Activated naive CD4-positive, alpha-beta T cell treated with anti-CD3 and anti-CD28 coated beads, Interleukin-2, amount 50 U/mL, for 24 hours (primary cell): ENCODE results near the gene ANKRD66.
"Not testable (repeated sequence)": the region's sequence is repeated elsewhere in the genome, so short reads cannot be mapped to it uniquely, and the experiment has no call there.

Source experiments
- H3K27ac Mint-ChIP-seq: one replicate; pipeline ENCODE4 v1.8.0; 2021; ENCODE audit warnings: mild to moderate bottlenecking, mixed read lengths
- H3K27me3 Mint-ChIP-seq: one replicate; pipeline ENCODE4 v1.8.0; 2021; ENCODE audit warnings: mixed read lengths
- H3K36me3 Mint-ChIP-seq: one replicate; pipeline ENCODE4 v1.8.0; 2021; ENCODE audit warnings: mixed read lengths
- H3K4me1 Mint-ChIP-seq: one replicate; pipeline ENCODE4 v1.8.0; 2021; ENCODE audit warnings: mixed read lengths
- H3K4me3 Mint-ChIP-seq: one replicate; pipeline ENCODE4 v1.8.0; 2021; ENCODE audit warnings: mild to moderate bottlenecking, mixed read lengths
- H3K9me3 Mint-ChIP-seq: one replicate; pipeline ENCODE4 v1.8.0; 2021; ENCODE audit warnings: mixed read lengths

Gene ANKRD66

GRCh38 chr6:46743425-46744158 is 3.1 kb upstream of the ANKRD66 start:
- H3K27ac Mint-ChIP-seq, result no peak overlapping the region
- H3K36me3 Mint-ChIP-seq, result no peaks in the 10 kb centered on the region
- no peaks in the 10 kb centered on the region for H3K4me1 Mint-ChIP-seq
- no peaks in the 10 kb centered on the region for H3K9me3 Mint-ChIP-seq
- H3K4me3 Mint-ChIP-seq, result no peak overlapping the region
- peaks cover 5% of the 10 kb centered on the region for H3K27me3 Mint-ChIP-seq

- not testable (repeated sequence) for H3K9me3 Mint-ChIP-seq, H3K27me3 Mint-ChIP-seq, H3K4me1 Mint-ChIP-seq, H3K36me3 Mint-ChIP-seq, H3K4me3 Mint-ChIP-seq, H3K27ac Mint-ChIP-seq
Observed at GRCh38 chr6:46744159-46744725, 2.5 kb upstream of the ANKRD66 start.

- H3K9me3 Mint-ChIP-seq, result no peaks in the 10 kb centered on the region
- H3K27me3 Mint-ChIP-seq, result peaks cover 5% of the 10 kb centered on the region
- H3K4me3 Mint-ChIP-seq, result no peak overlapping the region
- no peaks in the 10 kb centered on the region for H3K4me1 Mint-ChIP-seq
- no peak overlapping the region for H3K27ac Mint-ChIP-seq
- H3K36me3 Mint-ChIP-seq, result no peaks in the 10 kb centered on the region
Observed at GRCh38 chr6:46745973-46746372, 760 bp upstream of the ANKRD66 start.

GRCh38 chr6:46748940-46749503 is 2.3 kb downstream of the ANKRD66 start:
- Mint-ChIP-seq H3K4me3 (no peak overlapping the region), H3K27me3 (peaks cover 3% of the 10 kb centered on the region), H3K9me3 (no peaks in the 10 kb centered on the region), H3K4me1 (no peaks in the 10 kb centered on the region), H3K36me3 (no peaks in the 10 kb centered on the region), H3K27ac (no peak overlapping the region)

- Mint-ChIP-seq H3K27ac (no peak overlapping the region), H3K4me3 (no peak overlapping the region), H3K4me1 (no peaks in the 10 kb centered on the region), H3K9me3 (no peaks in the 10 kb centered on the region), H3K36me3 (no peaks in the 10 kb centered on the region), H3K27me3 (peaks cover 3% of the 10 kb centered on the region)
Observed at GRCh38 chr6:46749731-46750130, 3.0 kb downstream of the ANKRD66 start.

GRCh38 chr6:46751658-46752057 is 4.9 kb downstream of the ANKRD66 start:
- H3K36me3 Mint-ChIP-seq, result no peaks in the 10 kb centered on the region
- H3K27me3 Mint-ChIP-seq, result peaks cover 3% of the 10 kb centered on the region
- no peaks in the 10 kb centered on the region for H3K4me1 Mint-ChIP-seq
- no peaks in the 10 kb centered on the region for H3K9me3 Mint-ChIP-seq
- no peak overlapping the region for H3K4me3 Mint-ChIP-seq
- H3K27ac Mint-ChIP-seq, result no peak overlapping the region

- H3K9me3 Mint-ChIP-seq, result no peaks in the 10 kb centered on the region
- peaks cover 4% of the 10 kb centered on the region for H3K27me3 Mint-ChIP-seq
- H3K4me1 Mint-ChIP-seq, result no peaks in the 10 kb centered on the region
- no peak overlapping the region for H3K4me3 Mint-ChIP-seq
- H3K36me3 Mint-ChIP-seq, result no peaks in the 10 kb centered on the region
- H3K27ac Mint-ChIP-seq, result no peak overlapping the region
Observed at GRCh38 chr6:46755865-46756264, 9.1 kb downstream of the ANKRD66 start.

- no peaks in the 10 kb centered on the region for H3K4me1 Mint-ChIP-seq
- no peak overlapping the region for H3K4me3 Mint-ChIP-seq
- H3K27me3 Mint-ChIP-seq, result peaks cover 4% of the 10 kb centered on the region
- no peaks in the 10 kb centered on the region for H3K36me3 Mint-ChIP-seq
- no peak overlapping the region for H3K27ac Mint-ChIP-seq
- no peaks in the 10 kb centered on the region for H3K9me3 Mint-ChIP-seq
Observed at GRCh38 chr6:46756469-46757213, 9.9 kb downstream of the ANKRD66 start.

- no peaks in the 10 kb centered on the region for H3K4me1 Mint-ChIP-seq
- no peak overlapping the region for H3K27ac Mint-ChIP-seq
- H3K27me3 Mint-ChIP-seq, result peaks cover 4% of the 10 kb centered on the region
- no peaks in the 10 kb centered on the region for H3K36me3 Mint-ChIP-seq
- H3K9me3 Mint-ChIP-seq, result no peaks in the 10 kb centered on the region
- H3K4me3 Mint-ChIP-seq, result no peak overlapping the region
Observed at GRCh38 chr6:46757214-46757596, 10.5 kb downstream of the ANKRD66 start.

- Mint-ChIP-seq H3K27ac (no peak overlapping the region), H3K4me1 (no peaks in the 10 kb centered on the region), H3K4me3 (no peak overlapping the region), H3K9me3 (no peaks in the 10 kb centered on the region), H3K36me3 (no peaks in the 10 kb centered on the region), H3K27me3 (peaks cover 4% of the 10 kb centered on the region)
Observed at GRCh38 chr6:46758960-46759753, 12.4 kb downstream of the ANKRD66 start.

GRCh38 chr6:46760925-46761324 is 14.2 kb downstream of the ANKRD66 start:
- H3K36me3 Mint-ChIP-seq, result no peaks in the 10 kb centered on the region
- H3K4me1 Mint-ChIP-seq, result no peaks in the 10 kb centered on the region
- H3K4me3 Mint-ChIP-seq, result no peak overlapping the region
- no peak overlapping the region for H3K27ac Mint-ChIP-seq
- H3K27me3 Mint-ChIP-seq, result peaks cover 6% of the 10 kb centered on the region
- H3K9me3 Mint-ChIP-seq, result no peaks in the 10 kb centered on the region

GRCh38 chr6:46763466-46763865 is 16.7 kb downstream of the ANKRD66 start:
- Mint-ChIP-seq H3K27ac (no peak overlapping the region), H3K27me3 (peaks cover 6% of the 10 kb centered on the region), H3K4me1 (no peaks in the 10 kb centered on the region), H3K4me3 (no peak overlapping the region), H3K36me3 (no peaks in the 10 kb centered on the region), H3K9me3 (no peaks in the 10 kb centered on the region)

- not testable (repeated sequence) for H3K27ac Mint-ChIP-seq, H3K4me3 Mint-ChIP-seq, H3K9me3 Mint-ChIP-seq, H3K4me1 Mint-ChIP-seq, H3K36me3 Mint-ChIP-seq, H3K27me3 Mint-ChIP-seq
Observed at GRCh38 chr6:46764280-46764679, 17.5 kb downstream of the ANKRD66 start.

- peaks cover 4% of the 10 kb centered on the region for H3K27me3 Mint-ChIP-seq
Observed at GRCh38 chr6:46764961-46765360, 18.2 kb downstream of the ANKRD66 start.

GRCh38 chr6:46772016-46772415 is 25.3 kb downstream of the ANKRD66 start:
- H3K27ac Mint-ChIP-seq, result no peak overlapping the region
- no peaks in the 10 kb centered on the region for H3K9me3 Mint-ChIP-seq
- no peaks in the 10 kb centered on the region for H3K36me3 Mint-ChIP-seq
- no peaks in the 10 kb centered on the region for H3K4me1 Mint-ChIP-seq
- peaks cover 2% of the 10 kb centered on the region for H3K27me3 Mint-ChIP-seq
- H3K4me3 Mint-ChIP-seq, result no peak overlapping the region

More at GRCh38 chr6:46764961-46765360, 18.2 kb downstream of the ANKRD66 start:
- Mint-ChIP-seq H3K4me3 (no peak overlapping the region), H3K36me3 (no peaks in the 10 kb centered on the region), H3K27ac (no peak overlapping the region), H3K4me1 (no peaks in the 10 kb centered on the region), H3K9me3 (no peaks in the 10 kb centered on the region)
